Activated CD4-positive, alpha-beta T cell treated with anti-CD3 and anti-CD28 coated beads, Interleukin-2, amount 10 ng/mL, durations not matched to agents 24 days and 14 days (primary cell): ENCODE measurements around the gene RIGI. TPM values are rescaled to one million over a fixed set of nuclear protein-coding genes. Genes with fewer than 3 reads are reported as not detected.

Experiments used
- DNase-seq: peaks from one replicate; pipeline ENCODE4 v3.0.0; 2022
- H3K27ac Mint-ChIP-seq: one replicate; pipeline ENCODE4 v1.8.0; 2022; ENCODE audit warnings: mild to moderate bottlenecking, mixed read lengths
- H3K27me3 Mint-ChIP-seq: one replicate; pipeline ENCODE4 v1.8.0; 2022; ENCODE audit warnings: mixed read lengths
- H3K36me3 Mint-ChIP-seq: one replicate; pipeline ENCODE4 v1.8.0; 2022; ENCODE audit warnings: low read depth, mild to moderate bottlenecking, mixed read lengths
- H3K4me1 Mint-ChIP-seq: one replicate; pipeline ENCODE4 v1.8.0; 2021; ENCODE audit warnings: mixed read lengths
- H3K4me3 Mint-ChIP-seq: one replicate; pipeline ENCODE4 v1.8.0; 2022; ENCODE audit warnings: mild to moderate bottlenecking, moderate library complexity, mixed read lengths
- H3K9me3 Mint-ChIP-seq: one replicate; pipeline ENCODE4 v1.8.0; 2021; ENCODE audit warnings: mixed read lengths
- intact Hi-C: fragments of 100-400 bp; cut with micrococcal nuclease; formaldehyde crosslinking; loops from one replicate; pipeline ENCODE4 v1.15.1; 2023
- total RNA-seq: library from RNA; stranded (reverse); gene quantifications from 2 replicates; pipeline ENCODE4 v1.2.3, GENCODE V29; 2022

Gene RIGI
- total RNA-seq = 5.5 and 6.1 TPM in 2 replicates

GRCh38 chr9:32526041-32526706 lies at the start of gene RIGI:
RIGI (minus strand) TSS chr9:32526196; CDS start chr9:32526166, 30 bp downstream.
- peak; percentile 96 for DNase-seq
- H3K4me1 Mint-ChIP-seq = peaks cover 39% of the 10 kb centered on the region
- H3K36me3 Mint-ChIP-seq = peaks cover 29% of the 10 kb centered on the region
- no peaks in the 10 kb centered on the region for H3K9me3 Mint-ChIP-seq
- intact Hi-C loops = loop anchor here (1.0 kb wide), 3 partner anchors 25 to 147 kb away; no protein-coding TSS in a partner anchor
- peak within 1 kb of the TSS; percentile 94 for H3K4me3 Mint-ChIP-seq
- peak within 1 kb of the TSS; percentile 80 for H3K27ac Mint-ChIP-seq
- no peaks in the 10 kb centered on the region for H3K27me3 Mint-ChIP-seq

DNA sequence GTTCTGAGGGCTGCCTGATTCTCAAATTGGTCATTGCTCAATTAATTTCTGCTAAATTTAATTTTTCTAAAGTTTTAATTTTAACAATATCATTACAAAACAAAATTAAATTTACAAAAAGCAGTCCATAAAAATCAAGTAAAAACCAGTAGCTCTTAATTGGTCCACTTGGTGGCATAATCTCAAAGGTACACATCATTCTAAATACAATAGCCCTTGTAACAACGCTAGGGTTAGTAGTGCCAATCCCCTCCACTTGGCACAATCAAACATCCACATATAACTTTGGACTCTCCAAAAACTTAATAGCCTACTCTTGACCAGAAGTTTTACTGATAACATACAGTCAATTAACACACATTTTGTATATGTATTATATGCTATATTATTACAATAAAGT lies 48.9 kb upstream of the RIGI start:
- Mint-ChIP-seq H3K27me3 (peaks cover 16% of the 10 kb centered on the region), H3K9me3 (no peaks in the 10 kb centered on the region), H3K4me3 (no peak overlapping the region), H3K4me1 (peaks cover 23% of the 10 kb centered on the region), H3K36me3 (peaks cover 7% of the 10 kb centered on the region), H3K27ac (no peak overlapping the region)
- intact Hi-C loops = no loop called here
- no peak for DNase-seq

DNA sequence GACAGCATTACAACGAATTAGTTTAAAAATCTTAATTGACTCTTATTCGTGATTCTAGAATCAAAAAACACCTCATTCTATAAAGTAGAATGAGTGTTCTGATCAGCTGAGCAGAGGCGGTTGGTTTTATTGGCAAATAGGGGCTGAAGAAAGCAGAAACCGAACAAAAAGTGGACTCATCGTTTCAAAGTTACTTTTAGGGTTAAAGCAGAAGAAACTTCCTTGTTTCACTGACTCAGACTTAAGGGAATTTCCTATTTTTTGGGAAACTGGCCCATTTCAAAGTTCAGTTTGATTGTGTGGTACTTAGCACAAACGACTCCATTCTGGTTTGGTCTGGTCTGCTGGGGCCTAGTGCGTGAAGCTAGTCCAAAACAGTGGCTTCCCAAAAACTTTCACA lies 47.8 kb upstream of the RIGI start:
- Mint-ChIP-seq H3K9me3 (no peaks in the 10 kb centered on the region), H3K4me1 (peaks cover 20% of the 10 kb centered on the region), H3K27ac (peak overlapping the region; percentile 98), H3K36me3 (peaks cover 7% of the 10 kb centered on the region), H3K27me3 (peaks cover 9% of the 10 kb centered on the region), H3K4me3 (peak overlapping the region; percentile 99)
- intact Hi-C loops = loop anchor here (1.0 kb wide), 3 partner anchors 22 to 427 kb away; partner anchors contain the start of genes ACO1, APTX, SMIM27 and TOPORS
- DNase-seq = peak; percentile 44

- H3K4me1 Mint-ChIP-seq = peaks cover 20% of the 10 kb centered on the region
- peak within 1 kb of the TSS; percentile 99 for H3K4me3 Mint-ChIP-seq
- peaks cover 11% of the 10 kb centered on the region for H3K36me3 Mint-ChIP-seq
- no peaks in the 10 kb centered on the region for H3K9me3 Mint-ChIP-seq
- peak within 1 kb of the TSS; percentile 98 for H3K27ac Mint-ChIP-seq
- peak; percentile 99 for DNase-seq
- peaks cover 2% of the 10 kb centered on the region for H3K27me3 Mint-ChIP-seq
- intact Hi-C loops = loop anchor here (1.0 kb wide), 5 partner anchors 21 to 428 kb away; partner anchors contain the start of genes ACO1, APTX, RIGI and SMIM27
These were observed 47.0 kb upstream of the RIGI start, which contains the start of gene NDUFB6 for GRCh38 chr9:32572900-32573523. NDUFB6 (minus strand) TSS chr9:32573159; CDS start chr9:32573060, 99 bp downstream.

DNA sequence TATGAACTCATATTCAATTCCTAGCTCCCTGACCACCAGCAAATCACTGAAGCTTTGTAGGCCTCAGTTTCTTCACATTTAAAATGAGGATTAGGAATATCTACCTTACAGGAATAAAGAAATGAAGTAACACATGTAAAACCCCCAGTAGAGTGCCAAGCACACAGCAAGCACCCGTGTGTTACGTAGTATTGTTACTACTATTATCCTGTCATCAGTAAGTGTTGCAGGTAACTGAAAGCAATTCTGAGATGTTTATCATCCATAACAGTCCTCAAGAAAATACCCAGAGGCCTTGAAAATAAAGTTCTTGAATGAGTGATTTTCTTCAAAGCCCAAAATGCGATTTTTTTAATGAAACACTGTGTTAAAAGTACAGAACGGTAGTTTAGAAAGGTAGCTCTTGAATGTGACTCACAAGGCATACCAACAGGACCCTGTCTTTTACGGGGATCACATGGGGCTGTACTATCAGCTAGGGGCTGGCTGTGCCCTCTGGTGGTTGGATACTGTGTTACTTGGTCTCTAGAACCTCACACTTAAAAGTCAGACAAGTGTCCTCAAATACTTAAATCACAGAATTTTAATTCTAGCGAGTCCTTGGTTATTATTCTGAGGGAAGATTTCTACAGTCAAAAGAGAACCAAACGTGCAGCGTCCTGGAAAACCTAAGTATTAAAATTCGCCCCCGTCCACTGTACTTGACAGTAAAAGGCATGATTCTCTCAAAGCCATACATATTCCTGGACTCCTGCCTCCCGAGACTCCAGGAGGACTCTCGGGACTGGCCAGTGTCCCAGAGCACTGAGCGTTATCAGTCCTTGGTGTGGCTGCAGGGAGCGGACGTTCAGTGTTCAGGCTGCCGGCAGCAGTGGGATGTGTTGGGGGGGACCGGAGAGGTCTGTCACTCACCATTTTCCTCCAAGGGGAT lies 46.2 kb upstream of the RIGI start:
- peak overlapping the region; percentile 98 for H3K27ac Mint-ChIP-seq
- peaks cover 22% of the 10 kb centered on the region for H3K4me1 Mint-ChIP-seq
- H3K4me3 Mint-ChIP-seq = peak overlapping the region; percentile 99
- no peaks in the 10 kb centered on the region for H3K9me3 Mint-ChIP-seq
- peak; percentile 91 for DNase-seq
- intact Hi-C loops = loop anchor here (1.0 kb wide), 2 partner anchors 46 to 193 kb away; partner anchors contain the start of gene RIGI
- H3K27me3 Mint-ChIP-seq = peaks cover 2% of the 10 kb centered on the region
- H3K36me3 Mint-ChIP-seq = peaks cover 16% of the 10 kb centered on the region

DNA sequence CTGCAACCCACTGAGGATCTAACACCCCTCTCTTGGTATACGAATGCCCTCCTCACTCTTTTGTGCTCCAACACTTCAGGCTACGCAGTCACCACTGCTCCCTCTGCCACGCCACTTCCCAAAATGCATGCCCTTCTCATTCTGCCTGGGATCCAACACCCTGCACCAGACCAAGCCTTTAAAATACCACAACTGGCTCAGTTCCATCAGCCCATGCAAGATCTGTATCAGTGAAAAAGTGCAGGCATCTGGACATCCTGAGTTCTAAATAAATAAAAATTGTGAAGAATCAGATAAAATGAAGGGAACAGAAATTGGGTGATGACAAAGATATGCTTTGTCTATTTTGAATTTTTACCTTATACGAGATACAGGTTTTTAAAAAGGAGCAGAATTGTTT lies 44.3 kb upstream of the RIGI start:
- DNase-seq = peak; percentile 51

GRCh38 chr9:32566770-32567169 lies 40.8 kb upstream of the RIGI start:
- H3K27me3 Mint-ChIP-seq = no peaks in the 10 kb centered on the region
- peaks cover 18% of the 10 kb centered on the region for H3K4me1 Mint-ChIP-seq
- no peak overlapping the region for H3K27ac Mint-ChIP-seq
- intact Hi-C loops = no loop called here
- H3K4me3 Mint-ChIP-seq = no peak overlapping the region
- peaks cover 36% of the 10 kb centered on the region for H3K36me3 Mint-ChIP-seq
- no peaks in the 10 kb centered on the region for H3K9me3 Mint-ChIP-seq
- no peak for DNase-seq

More for the DNA sequence above, 44.3 kb upstream of the RIGI start:
- Mint-ChIP-seq H3K27ac (no peak overlapping the region), H3K9me3 (no peaks in the 10 kb centered on the region), H3K4me1 (peaks cover 28% of the 10 kb centered on the region), H3K4me3 (no peak overlapping the region), H3K36me3 (peaks cover 25% of the 10 kb centered on the region), H3K27me3 (no peaks in the 10 kb centered on the region)
- intact Hi-C loops = no loop called here

GRCh38 chr9:32565967-32566366 lies 40.0 kb upstream of the RIGI start:
- no peak for DNase-seq
- H3K4me1 Mint-ChIP-seq = peaks cover 16% of the 10 kb centered on the region
- H3K27ac Mint-ChIP-seq = no peak overlapping the region
- H3K27me3 Mint-ChIP-seq = no peaks in the 10 kb centered on the region
- peaks cover 40% of the 10 kb centered on the region for H3K36me3 Mint-ChIP-seq
- H3K9me3 Mint-ChIP-seq = no peaks in the 10 kb centered on the region
- no peak overlapping the region for H3K4me3 Mint-ChIP-seq
- intact Hi-C loops = no loop called here

DNA sequence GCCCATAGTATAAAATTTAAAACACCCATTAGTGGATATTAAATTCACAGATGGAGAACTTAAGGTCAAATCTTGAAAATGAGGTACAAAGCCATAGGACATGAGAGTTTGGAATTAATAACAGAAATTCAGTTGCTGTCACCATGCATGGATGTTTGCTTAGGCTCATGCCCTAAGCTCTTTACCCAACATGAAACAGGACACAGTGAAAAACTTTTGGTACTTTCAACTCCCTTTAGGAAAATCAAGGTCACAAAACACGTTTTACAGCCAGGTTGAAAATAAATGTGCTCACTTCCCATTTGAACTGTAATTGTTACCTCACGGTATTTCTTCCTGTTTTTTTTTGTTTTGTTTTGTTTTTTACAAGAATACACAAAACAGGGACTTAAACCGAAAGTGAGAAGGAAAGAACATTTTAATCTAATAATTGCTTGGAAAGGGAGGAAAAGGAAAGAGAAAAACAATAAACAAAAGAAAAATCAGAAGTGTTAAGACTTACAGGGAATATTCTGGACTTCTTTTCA lies 32.5 kb upstream of the RIGI start:
- DNase-seq = no peak
- Mint-ChIP-seq H3K27me3 (no peaks in the 10 kb centered on the region), H3K4me3 (no peak overlapping the region), H3K27ac (no peak overlapping the region), H3K9me3 (no peaks in the 10 kb centered on the region), H3K4me1 (peaks cover 13% of the 10 kb centered on the region), H3K36me3 (peaks cover 7% of the 10 kb centered on the region)
- intact Hi-C loops = no loop called here

GRCh38 chr9:32554591-32554990 lies 28.6 kb upstream of the RIGI start:
- no peak overlapping the region for H3K4me3 Mint-ChIP-seq
- no peak overlapping the region for H3K27ac Mint-ChIP-seq
- intact Hi-C loops = no loop called here
- H3K4me1 Mint-ChIP-seq = peaks cover 34% of the 10 kb centered on the region
- no peaks in the 10 kb centered on the region for H3K9me3 Mint-ChIP-seq
- no peaks in the 10 kb centered on the region for H3K27me3 Mint-ChIP-seq
- H3K36me3 Mint-ChIP-seq = peaks cover 16% of the 10 kb centered on the region
- DNase-seq = no peak

DNA sequence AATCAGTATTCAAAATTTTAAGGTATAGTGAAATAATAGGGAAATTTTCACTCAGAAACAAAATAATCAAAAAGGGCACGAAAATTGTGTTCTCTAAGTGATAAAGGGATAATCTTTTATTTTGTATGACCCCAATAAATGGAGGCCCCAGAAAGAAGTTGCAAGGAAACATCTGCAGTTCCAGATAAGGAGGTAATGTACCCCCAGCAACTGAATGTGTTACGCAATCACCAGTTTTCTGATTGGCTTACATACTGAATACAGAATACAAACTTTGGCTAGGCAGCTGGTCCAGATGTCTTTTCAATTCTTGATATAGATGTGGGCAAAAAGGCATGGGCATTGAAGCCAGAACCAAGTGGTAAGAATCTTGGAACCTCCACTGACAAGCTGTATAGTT lies 28.1 kb upstream of the RIGI start:
- Mint-ChIP-seq H3K27ac (no peak overlapping the region), H3K27me3 (no peaks in the 10 kb centered on the region), H3K9me3 (no peaks in the 10 kb centered on the region), H3K36me3 (peaks cover 16% of the 10 kb centered on the region), H3K4me1 (peaks cover 33% of the 10 kb centered on the region), H3K4me3 (peak overlapping the region; percentile 29)
- intact Hi-C loops = no loop called here
- no peak for DNase-seq

DNA sequence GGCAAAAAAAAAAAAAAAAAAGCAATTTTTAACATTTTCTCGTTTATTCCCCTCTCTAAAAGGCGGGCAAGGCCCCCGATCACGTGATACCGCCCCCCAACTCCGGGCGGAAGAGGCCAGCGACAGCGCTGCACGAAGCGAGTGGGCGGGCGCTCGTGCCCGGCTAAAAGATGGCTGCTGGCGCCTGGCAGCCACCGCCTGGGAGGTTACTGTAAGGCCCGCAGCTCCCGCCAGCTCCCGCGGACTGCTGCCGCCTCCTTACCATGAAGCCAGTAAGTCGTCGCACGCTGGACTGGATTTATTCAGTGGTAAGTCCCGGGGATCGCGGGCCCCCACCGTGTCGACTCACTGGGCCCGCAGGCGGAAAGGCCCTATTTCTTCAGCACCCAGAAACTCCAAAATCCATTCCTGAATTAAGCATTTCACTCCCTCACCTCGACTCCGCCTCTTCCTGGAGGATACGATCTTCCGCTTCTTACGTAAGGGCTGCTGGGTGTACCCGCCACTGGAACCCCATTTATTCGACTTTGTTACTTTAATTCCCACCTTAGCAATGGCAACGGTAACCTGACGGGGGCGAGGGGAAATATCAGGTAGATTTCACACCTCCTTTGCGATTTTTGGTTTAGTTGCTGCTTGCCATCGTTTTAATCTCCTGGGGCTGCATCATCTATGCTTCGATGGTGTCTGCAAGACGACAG lies 26.3 kb upstream of the RIGI start, which contains the start of the genes SMIM27 and TOPORS:
SMIM27 (plus strand) TSS at position 156 of the 701 bp plus-strand sequence; CDS start at position 264, 108 bp downstream.
TOPORS (minus strand) TSS at position 415 of the 701 bp plus-strand sequence; CDS start at position 265, 150 bp downstream.
- no peaks in the 10 kb centered on the region for H3K27me3 Mint-ChIP-seq
- H3K9me3 Mint-ChIP-seq = no peaks in the 10 kb centered on the region
- peak within 1 kb of the TSS; percentile 100 for H3K27ac Mint-ChIP-seq
- peaks cover 38% of the 10 kb centered on the region for H3K4me1 Mint-ChIP-seq
- peak within 1 kb of the TSS; percentile 99 for H3K4me3 Mint-ChIP-seq
- DNase-seq = peak; percentile 96
- H3K36me3 Mint-ChIP-seq = peaks cover 19% of the 10 kb centered on the region
- intact Hi-C loops = loop anchor here (1.0 kb wide), 4 partner anchors 10 to 524 kb away; partner anchors contain the start of genes DNAJA1, NDUFB6 and SMU1
